ENCODE data around the gene KCNF1.

KCNF1 gene

GRCh38 chr2:10880586-10881321 lies 31.0 kb upstream of the KCNF1 start:
- no peak for DNase-seq (ENCODE audit: low spot score)

DNA sequence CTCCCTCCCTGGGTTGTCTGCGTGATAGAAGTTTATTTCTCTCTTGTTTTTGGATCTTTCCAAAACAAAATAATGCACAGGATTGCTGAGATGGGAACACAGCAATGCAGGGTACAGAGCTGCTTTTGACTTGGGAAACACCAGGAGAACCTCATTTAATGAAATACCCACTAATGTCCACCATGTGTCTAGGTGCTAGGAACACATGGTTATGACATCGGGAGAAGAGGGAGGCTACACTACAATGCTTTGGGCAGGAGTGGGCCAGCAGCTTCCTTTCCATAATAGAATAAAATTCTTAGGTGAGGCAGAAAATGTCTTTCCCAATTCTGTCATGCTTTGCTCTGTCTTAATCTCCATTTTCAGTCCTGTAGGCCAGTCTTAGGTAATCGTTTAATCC lies 29.2 kb upstream of the KCNF1 start:
- DNase-seq (ENCODE audit: low spot score), result no peak

DNA sequence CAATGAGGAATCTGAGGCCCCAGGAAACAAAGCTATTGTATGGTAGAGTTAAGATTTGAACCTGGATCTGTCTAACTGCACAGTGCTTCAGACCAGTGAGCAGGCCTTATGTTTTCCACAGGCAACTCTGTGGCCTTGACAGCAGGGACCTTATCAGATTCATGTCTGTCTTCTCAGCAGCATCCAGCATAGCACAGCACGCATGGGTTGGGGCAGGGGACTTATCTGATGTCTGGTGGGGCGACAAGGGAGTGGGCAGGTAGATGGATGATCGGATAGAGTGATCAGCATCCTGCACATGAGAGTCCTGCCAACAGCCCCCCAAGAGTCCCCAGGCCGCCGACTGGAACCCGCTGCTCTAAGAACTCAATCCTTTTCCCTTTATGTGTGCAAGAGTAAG lies 28.7 kb upstream of the KCNF1 start:
- DNase-seq (ENCODE audit: low spot score), result no peak

DNA sequence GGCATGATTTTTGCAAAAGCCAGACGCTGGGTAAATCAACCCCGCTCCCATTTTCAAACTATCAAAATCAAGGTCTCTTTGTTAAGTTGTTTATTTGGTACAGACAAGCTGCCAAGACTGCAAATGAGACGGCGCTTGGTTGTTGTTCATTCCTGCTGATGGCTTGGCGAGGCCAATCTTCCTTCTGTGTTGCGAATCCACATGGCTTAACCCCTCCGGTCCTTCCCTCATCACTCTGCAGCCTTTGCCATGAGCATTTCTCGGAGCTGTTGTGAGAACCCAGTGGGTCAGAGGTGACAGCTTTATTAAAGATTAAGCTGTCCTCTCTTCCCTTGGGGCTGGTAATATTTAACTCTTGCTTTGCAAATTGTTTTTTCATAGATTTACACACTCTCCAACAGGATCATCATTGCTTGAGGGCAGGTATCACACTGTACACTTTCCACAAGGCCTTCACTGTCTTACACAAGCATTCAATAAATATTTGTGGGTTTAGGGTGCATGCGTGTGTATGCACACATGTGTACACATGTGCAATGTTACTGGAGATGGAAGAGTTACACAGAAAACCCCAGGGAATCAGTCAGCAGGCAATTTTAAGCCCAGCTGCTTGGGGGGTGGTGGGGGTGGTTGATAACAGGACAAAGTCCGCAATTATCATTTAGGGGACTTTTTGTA lies 27.8 kb upstream of the KCNF1 start:
- no peak for DNase-seq (ENCODE audit: low spot score)

DNA sequence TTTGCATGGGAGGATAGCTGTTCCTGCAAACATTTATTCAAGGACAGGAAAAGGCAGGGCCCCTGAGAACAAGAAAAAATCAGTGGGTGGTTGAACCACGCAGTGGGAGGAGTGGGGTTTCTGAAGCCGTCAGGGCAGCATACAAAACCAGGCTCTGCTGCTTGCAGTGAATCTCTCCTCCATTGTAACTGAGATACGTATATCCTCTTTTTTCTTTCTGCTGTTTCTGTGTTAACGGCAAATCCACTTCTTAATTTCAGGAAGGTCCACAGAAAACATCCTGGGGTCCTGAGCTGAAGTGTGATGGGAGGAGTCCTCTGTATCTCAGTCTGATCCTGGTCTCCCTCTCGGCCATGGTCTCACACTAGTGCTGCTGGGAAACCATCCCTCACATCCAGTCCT lies 27.2 kb upstream of the KCNF1 start:
- no peak for DNase-seq (ENCODE audit: low spot score)

DNA sequence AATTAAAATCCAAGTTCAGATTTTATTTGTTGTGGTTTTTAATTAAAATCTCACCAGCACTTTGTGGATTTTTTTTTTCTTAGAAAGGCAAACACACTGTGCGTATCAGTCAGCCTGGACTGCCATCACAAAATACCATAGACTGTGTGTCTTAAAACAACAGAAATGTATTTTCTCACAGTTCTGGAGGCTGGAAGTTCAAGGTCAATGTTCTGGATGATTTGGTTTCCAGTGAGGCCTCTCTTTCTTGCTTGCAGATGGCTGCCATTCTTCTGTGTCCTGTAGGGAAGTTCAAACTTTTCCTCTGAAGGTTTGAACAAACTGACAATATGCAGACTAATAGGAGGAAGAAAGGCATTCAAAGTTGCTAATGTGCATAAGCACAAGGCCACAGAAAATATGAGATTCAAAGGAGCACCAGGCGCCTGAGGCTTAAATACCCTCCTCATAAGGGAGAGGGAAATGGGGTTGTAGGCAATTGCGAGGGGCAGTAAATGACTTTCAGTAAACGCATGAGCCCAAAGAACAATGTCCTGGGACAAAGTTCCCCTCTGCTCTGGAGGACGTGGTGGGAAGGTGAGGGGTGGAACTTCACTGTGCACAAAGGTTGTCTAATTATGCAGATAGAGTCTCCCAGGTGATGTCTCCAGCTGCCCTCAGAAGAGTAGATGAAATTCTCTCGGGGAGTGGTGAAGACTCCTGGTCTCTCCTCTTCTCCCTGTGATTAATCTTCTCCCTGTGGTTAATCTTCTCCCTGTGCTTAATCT lies 26.5 kb upstream of the KCNF1 start:
- DNase-seq (ENCODE audit: low spot score), result no peak

- no peak for DNase-seq (ENCODE audit: low spot score)
Measured at GRCh38 chr2:10887476-10887875, 24.3 kb upstream of the KCNF1 start.

DNA sequence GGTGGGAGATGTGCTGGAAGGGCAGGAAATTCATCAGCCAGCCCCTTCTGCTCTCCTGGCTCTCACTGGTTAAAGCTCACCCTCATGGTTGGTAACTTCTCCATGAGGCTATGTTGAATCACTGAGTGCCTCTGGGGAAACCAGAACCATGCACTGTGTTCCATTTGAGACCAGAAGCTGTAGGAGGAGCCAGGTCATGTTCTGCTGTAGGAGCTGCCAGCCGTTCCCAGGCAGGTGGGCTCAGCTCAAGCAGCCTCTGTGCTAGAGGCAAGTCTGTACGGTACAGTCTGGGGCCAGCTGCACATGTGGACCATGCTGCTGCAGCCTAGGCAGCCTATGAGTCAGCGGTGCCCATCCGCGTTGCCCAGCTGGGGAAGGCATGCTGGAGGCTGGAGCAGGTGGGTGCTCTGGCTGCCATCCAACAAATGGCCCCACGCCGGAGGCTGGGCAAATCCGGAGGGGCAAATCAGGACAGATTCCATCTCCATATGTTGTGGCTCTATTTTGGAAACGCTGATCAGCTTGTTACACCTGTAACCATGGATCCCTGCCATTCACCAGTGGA lies 22.0 kb upstream of the KCNF1 start:
- no peak for DNase-seq (ENCODE audit: low spot score)

DNA sequence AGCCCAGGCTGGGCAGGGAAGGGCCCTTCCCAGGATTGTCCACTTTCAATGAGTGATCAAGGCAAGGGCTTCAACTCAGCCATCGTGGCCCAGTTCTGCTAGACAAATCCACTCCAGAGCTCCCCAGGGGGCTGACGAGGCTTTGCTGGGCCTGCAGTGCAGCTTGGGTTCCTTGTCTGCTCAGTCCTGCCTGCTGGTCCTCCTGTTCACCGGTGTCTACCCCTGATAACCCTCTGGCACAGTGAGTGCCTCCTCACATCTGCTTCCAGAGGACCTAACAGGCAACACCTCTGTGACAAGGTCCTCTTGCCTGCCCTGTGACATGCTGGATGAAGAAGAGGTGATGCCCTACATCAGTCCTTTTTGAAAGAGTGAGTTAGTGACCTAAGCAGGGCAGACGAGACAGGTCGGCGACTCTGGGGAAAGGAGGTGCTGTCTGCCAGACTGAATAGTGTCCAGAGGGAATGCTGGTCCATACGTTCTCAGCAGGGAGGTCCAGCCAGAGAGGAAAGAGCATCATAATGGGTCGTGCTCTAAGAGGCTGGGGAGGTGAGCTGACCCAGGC lies 20.9 kb upstream of the KCNF1 start:
- no peak for DNase-seq (ENCODE audit: low spot score)

- DNase-seq (ENCODE audit: low spot score), result no peak
Measured at GRCh38 chr2:10891390-10891789, 20.3 kb upstream of the KCNF1 start.

- DNase-seq (ENCODE audit: low spot score), result no peak
Measured at GRCh38 chr2:10891848-10892247, 19.9 kb upstream of the KCNF1 start.

GRCh38 chr2:10892316-10892715 lies 19.4 kb upstream of the KCNF1 start:
- no peak for DNase-seq (ENCODE audit: low spot score)

DNA sequence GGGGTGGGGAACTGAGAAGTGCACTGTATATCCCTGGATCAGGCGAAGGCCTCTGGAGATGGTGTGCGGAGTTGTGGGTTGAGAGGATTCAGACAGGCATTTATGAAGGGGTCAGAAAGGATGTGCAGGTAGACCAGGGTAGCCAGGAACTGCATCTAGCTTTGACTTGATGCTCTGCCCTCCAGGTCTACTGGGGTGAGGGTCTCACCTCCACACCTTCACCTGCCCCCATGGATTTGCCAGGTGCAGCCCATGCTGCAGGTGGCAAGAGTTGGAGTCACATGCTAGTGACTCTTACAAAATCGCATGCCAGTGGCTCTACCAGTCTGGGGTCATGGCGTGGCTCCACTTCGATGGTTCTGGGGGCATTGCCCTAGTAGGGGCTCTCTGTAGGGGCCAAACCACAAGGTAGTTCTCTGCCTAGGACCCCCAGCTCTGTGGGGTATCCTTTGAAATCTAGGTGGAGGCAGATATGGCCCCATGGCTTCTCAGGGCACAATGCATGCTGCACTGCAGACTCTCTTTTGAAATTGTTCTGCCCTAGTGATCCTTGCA lies 18.9 kb upstream of the KCNF1 start:
- no peak for DNase-seq (ENCODE audit: low spot score)

DNA sequence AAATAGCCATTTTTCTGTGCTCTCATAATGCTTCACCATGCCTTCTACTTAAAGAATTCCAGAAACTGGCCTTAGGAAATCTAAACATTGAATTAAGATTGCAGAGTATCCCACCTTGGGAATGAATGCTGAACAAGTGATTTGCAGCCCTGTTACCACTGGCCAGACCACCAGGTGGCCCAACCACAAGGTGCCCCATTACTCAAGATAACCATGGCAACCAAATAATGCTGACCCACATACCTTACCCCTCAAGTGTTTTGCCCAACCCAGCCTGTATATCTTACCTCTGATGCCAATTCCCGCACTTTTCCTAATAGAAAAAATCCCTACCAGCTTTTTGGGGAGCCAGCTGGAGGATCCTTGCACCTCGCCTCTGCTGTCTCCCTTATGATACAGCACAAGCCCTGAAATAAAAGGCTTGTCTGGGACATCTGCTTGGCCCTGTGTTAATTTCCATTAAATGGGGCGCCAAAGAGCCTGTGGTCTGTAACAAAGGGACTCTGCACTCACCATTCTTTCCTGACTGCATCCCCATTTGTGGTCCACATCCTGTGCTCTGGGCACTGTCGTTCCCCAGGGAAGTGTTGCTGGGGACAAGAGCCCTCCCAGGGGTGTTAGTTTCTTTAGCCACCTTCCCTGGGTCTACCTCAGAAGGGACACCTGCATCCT lies 17.3 kb upstream of the KCNF1 start:
- no peak for DNase-seq (ENCODE audit: low spot score)

DNA sequence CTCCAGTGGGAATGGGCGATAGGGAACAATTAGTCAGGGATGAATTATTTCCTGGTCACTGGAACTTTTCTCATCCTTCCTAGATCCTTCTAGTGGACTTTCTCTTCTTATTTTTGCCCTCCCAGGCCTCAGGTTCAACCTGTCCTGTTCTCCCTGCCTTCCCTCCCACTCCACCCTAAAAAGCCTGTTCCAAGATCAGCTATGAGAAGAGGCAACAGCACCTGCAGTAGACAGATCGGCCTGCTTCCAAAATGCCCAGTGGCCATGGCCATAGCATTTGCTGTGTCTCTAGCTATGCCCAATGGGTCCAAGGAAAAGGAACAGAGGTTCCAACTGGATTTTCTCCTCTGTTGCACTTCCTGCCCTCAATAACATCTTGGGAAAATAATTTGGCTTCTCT lies 16.5 kb upstream of the KCNF1 start:
- DNase-seq (ENCODE audit: low spot score), result no peak

GRCh38 chr2:10897956-10898355 lies 13.8 kb upstream of the KCNF1 start:
- DNase-seq (ENCODE audit: low spot score), result no peak

- DNase-seq (ENCODE audit: low spot score), result no peak
Measured at GRCh38 chr2:10900216-10901109, 11.3 kb upstream of the KCNF1 start.

DNA sequence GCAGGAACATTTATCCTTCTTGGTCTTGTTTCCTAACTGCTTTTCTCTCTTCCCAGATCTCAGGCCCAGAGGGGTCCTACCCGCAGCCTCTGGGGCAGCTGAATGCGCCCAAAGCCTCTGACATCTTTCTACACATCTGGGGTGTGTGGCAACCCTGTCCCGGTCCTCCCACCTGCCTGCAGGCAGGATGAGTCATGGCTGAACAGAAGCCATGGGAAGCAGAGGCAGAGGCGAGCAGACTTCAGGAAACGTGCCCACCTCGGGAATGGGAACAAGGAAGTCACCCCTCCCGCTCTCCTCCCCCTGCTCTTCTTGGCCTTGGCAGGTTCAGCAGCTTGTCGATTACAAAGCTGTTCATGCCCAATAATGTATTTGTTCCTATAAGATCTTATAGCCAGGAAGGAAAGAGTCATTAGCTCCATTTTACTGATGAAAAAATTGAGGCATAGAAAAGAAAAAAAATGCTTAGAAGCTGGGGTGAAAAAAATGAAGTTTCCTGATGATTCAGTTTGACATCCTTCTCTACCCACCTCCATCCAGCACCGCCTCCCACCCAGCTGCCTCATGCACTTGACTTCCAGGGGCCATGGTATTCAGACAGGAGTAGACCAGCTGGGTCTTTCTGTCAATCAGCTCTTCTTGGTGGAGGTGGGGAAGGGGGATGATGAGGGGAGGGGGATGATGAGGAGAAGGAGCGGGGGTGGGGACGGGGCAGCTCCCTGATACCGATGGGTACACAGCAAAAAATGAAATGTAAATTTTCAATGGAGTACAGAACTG lies 10.4 kb upstream of the KCNF1 start:
- no peak for DNase-seq (ENCODE audit: low spot score)

GRCh38 chr2:10903861-10904210 lies 7.9 kb upstream of the KCNF1 start:
- no peak for DNase-seq (ENCODE audit: low spot score)

GRCh38 chr2:10904455-10904854 lies 7.3 kb upstream of the KCNF1 start:
- no peak for DNase-seq (ENCODE audit: low spot score)

Measured in activated CD4-positive, alpha-beta T cell treated with anti-CD3 and anti-CD28 coated beads, Interleukin-2, Interleukin-4, amounts not matched to agents 100 ng/mL and 50 ng/mL, durations not matched to agents 16 hours and 8 hours (primary cell).